ENCODE results near the gene AP3D1.

The AP3D1 gene

GRCh38 chr19:2070986-2071673, 80.2 kb downstream of the AP3D1 start:
- TF ChIP-seq CTCF (IDR thresholded peaks at IDR 0.05; ENCODE audit: insufficient read depth, missing control alignments), result no peak
- DNase-seq (ENCODE audit: insufficient read length, low spot score) (no peak), FAIRE-seq (no peak)

- TF ChIP-seq CTCF (IDR thresholded peaks at IDR 0.05; ENCODE audit: insufficient read depth, missing control alignments), result no peak
- DNase-seq (ENCODE audit: insufficient read length, low spot score) (no peak), FAIRE-seq (no peak)
Observed at GRCh38 chr19:2070436-2070827, 80.9 kb downstream of the AP3D1 start.

GRCh38 chr19:2064788-2065524, 86.4 kb downstream of the AP3D1 start:
- FAIRE-seq (no peak), DNase-seq (ENCODE audit: insufficient read length, low spot score) (no peak)
- no peak for TF ChIP-seq CTCF (IDR thresholded peaks at IDR 0.05; ENCODE audit: insufficient read depth, missing control alignments)

- DNase-seq (ENCODE audit: insufficient read length, low spot score), result no peak
- no peak for TF ChIP-seq CTCF (IDR thresholded peaks at IDR 0.05; ENCODE audit: insufficient read depth, missing control alignments)
- FAIRE-seq, result no peak
Observed at GRCh38 chr19:2064395-2064787, 87.0 kb downstream of the AP3D1 start.

GRCh38 chr19:2063824-2064223, 87.5 kb downstream of the AP3D1 start:
- DNase-seq (ENCODE audit: insufficient read length, low spot score), result no peak
- no peak for FAIRE-seq

GRCh38 chr19:2062770-2063169, 88.6 kb downstream of the AP3D1 start:
- no peak for FAIRE-seq
- DNase-seq (ENCODE audit: insufficient read length, low spot score), result no peak
- TF ChIP-seq CTCF (IDR thresholded peaks at IDR 0.05; ENCODE audit: insufficient read depth, missing control alignments), result no peak

More at GRCh38 chr19:2063824-2064223, 87.5 kb downstream of the AP3D1 start:
- no peak for TF ChIP-seq CTCF (IDR thresholded peaks at IDR 0.05; ENCODE audit: insufficient read depth, missing control alignments)

GRCh38 chr19:2062389-2062729, 89.0 kb downstream of the AP3D1 start:
- DNase-seq (ENCODE audit: insufficient read length, low spot score), result no peak
- no peak for FAIRE-seq
- no peak for TF ChIP-seq CTCF (IDR thresholded peaks at IDR 0.05; ENCODE audit: insufficient read depth, missing control alignments)
